Activated naive CD8-positive, alpha-beta T cell treated with anti-CD3 and anti-CD28 coated beads, Interleukin-2, amount 50 U/mL, for 24 hours (primary cell): ENCODE measurements around the gene NT5C2.
"Not testable (repeated sequence)": the region's sequence is repeated elsewhere in the genome, so short reads cannot be mapped to it uniquely, and the experiment has no call there.

ENCODE experiments used
- ATAC-seq: fragments of 150-1000 bp; cut with Tn5 transposase; one replicate; pipeline ENCODE4 v1.10.0; 2021
- DNase-seq: peaks from one replicate; pipeline ENCODE4 v3.0.0; 2021
- H3K27ac Mint-ChIP-seq: one replicate; pipeline ENCODE4 v1.8.0; 2021; ENCODE audit warnings: mild to moderate bottlenecking, mixed read lengths
- H3K27me3 Mint-ChIP-seq: one replicate; pipeline ENCODE4 v1.8.0; 2021; ENCODE audit warnings: mixed read lengths
- H3K36me3 Mint-ChIP-seq: one replicate; pipeline ENCODE4 v1.8.0; 2021; ENCODE audit warnings: low read depth, mixed read lengths
- H3K4me1 Mint-ChIP-seq: one replicate; pipeline ENCODE4 v1.8.0; 2021; ENCODE audit warnings: mixed read lengths
- H3K4me3 Mint-ChIP-seq: one replicate; pipeline ENCODE4 v1.8.0; 2021; ENCODE audit warnings: mild to moderate bottlenecking, moderate library complexity, mixed read lengths
- H3K9me3 Mint-ChIP-seq: one replicate; pipeline ENCODE4 v1.8.0; 2021; ENCODE audit warnings: mixed read lengths

The NT5C2 gene

GRCh38 chr10:103191198-103191597 lies 1.9 kb downstream of the NT5C2 start:
- H3K27me3 Mint-ChIP-seq, ATAC-seq, H3K9me3 Mint-ChIP-seq, DNase-seq, H3K27ac Mint-ChIP-seq: not testable (repeated sequence)
- H3K4me1 Mint-ChIP-seq: peaks cover 45% of the 10 kb centered on the region
- peak overlapping the region; percentile 97 for H3K4me3 Mint-ChIP-seq
- peaks cover 14% of the 10 kb centered on the region for H3K36me3 Mint-ChIP-seq

DNA sequence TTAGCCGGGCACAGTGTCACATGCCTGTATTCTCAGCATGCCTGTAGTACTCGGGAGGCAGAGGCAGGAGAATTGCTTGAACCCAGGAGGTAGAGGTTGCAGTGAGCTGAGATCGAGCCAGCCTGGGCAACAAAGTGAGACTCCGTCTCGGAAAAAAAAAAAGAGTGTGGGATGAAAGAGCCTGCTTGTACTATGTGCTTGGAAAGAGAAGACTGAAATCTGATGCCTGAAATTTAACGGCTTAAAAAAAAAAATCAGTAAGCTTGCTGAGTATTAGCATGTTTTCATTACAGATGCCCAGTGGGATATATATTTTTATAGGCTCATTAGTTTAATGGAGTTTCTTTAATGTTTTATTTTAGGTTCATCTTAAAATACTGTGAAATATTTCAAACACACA lies 4.2 kb downstream of the NT5C2 start:
- no peak overlapping the region for H3K27ac Mint-ChIP-seq
- H3K4me1 Mint-ChIP-seq: peaks cover 63% of the 10 kb centered on the region
- peaks cover 14% of the 10 kb centered on the region for H3K36me3 Mint-ChIP-seq
- H3K9me3 Mint-ChIP-seq: no peaks in the 10 kb centered on the region
- no peak for DNase-seq
- no peak for ATAC-seq
- H3K4me3 Mint-ChIP-seq: no peak overlapping the region
- H3K27me3 Mint-ChIP-seq: no peaks in the 10 kb centered on the region

- Mint-ChIP-seq H3K27ac (no peak overlapping the region), H3K27me3 (no peaks in the 10 kb centered on the region), H3K36me3 (peaks cover 14% of the 10 kb centered on the region), H3K4me3 (no peak overlapping the region), H3K4me1 (peaks cover 63% of the 10 kb centered on the region), H3K9me3 (no peaks in the 10 kb centered on the region)
- ATAC-seq: no peak
- no peak for DNase-seq
These were observed 6.9 kb downstream of the NT5C2 start for GRCh38 chr10:103186128-103186527.

- ATAC-seq: no peak
- no peaks in the 10 kb centered on the region for H3K27me3 Mint-ChIP-seq
- DNase-seq: no peak
- H3K27ac Mint-ChIP-seq: no peak overlapping the region
- H3K4me3 Mint-ChIP-seq: no peak overlapping the region
- no peaks in the 10 kb centered on the region for H3K9me3 Mint-ChIP-seq
- peaks cover 57% of the 10 kb centered on the region for H3K4me1 Mint-ChIP-seq
- H3K36me3 Mint-ChIP-seq: peaks cover 16% of the 10 kb centered on the region
These were observed 8.5 kb downstream of the NT5C2 start for GRCh38 chr10:103184615-103185014.

DNA sequence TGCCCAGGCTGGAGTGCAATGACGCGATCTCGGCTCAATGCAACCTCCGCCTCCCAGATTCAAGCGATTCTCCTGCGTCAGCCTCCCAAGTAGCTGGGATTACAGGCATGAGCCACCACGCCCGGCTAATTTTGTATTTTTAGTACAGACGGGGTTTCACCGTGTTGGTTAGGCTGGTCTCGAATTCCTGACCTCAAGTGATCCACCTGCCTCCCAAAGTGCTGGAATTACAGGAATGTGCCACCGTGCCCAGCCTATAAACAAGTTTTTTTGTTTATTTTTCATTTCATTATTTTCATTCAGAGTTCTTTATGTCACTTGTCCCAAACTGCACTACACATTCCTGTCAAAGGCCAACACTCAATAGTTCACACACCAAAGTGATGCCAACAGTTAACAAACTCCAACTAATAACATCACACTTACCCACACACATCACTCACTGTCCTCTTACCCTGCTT lies 9.1 kb downstream of the NT5C2 start:
- not testable (repeated sequence) for ATAC-seq, H3K27me3 Mint-ChIP-seq, H3K9me3 Mint-ChIP-seq, DNase-seq, H3K27ac Mint-ChIP-seq, H3K4me3 Mint-ChIP-seq
- Mint-ChIP-seq H3K4me1 (peaks cover 57% of the 10 kb centered on the region), H3K36me3 (peaks cover 16% of the 10 kb centered on the region)

DNA sequence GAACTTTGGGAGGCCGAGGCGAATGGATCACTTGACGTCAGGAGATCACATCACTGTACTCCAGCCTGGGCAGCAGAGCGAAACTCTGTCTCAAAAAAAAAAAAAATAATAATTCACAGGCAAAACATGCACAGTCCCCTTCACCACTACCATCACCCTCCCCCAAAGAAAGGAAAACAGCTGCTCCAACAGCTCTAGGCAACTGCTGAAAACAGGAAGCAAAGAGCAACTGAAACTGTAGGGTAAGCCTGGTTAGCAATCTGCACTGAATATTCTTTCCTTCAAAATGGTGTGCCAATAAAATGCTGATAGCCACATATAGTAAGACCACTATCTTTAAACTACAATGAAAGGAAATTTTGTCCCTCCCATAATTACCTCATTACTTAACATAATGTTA lies 11.8 kb downstream of the NT5C2 start:
- H3K9me3 Mint-ChIP-seq: no peaks in the 10 kb centered on the region
- DNase-seq (no peak), ATAC-seq (no peak)
- peaks cover 48% of the 10 kb centered on the region for H3K4me1 Mint-ChIP-seq
- H3K4me3 Mint-ChIP-seq: no peak overlapping the region
- no peaks in the 10 kb centered on the region for H3K27me3 Mint-ChIP-seq
- no peak overlapping the region for H3K27ac Mint-ChIP-seq
- H3K36me3 Mint-ChIP-seq: peaks cover 13% of the 10 kb centered on the region

- no peak overlapping the region for H3K27ac Mint-ChIP-seq
- no peaks in the 10 kb centered on the region for H3K9me3 Mint-ChIP-seq
- peaks cover 41% of the 10 kb centered on the region for H3K4me1 Mint-ChIP-seq
- ATAC-seq (no peak), DNase-seq (no peak)
- H3K27me3 Mint-ChIP-seq: no peaks in the 10 kb centered on the region
- H3K4me3 Mint-ChIP-seq: no peak overlapping the region
- peaks cover 13% of the 10 kb centered on the region for H3K36me3 Mint-ChIP-seq
These were observed 12.6 kb downstream of the NT5C2 start for GRCh38 chr10:103180491-103180890.

GRCh38 chr10:103177123-103177522 lies 15.9 kb downstream of the NT5C2 start:
- no peak overlapping the region for H3K4me3 Mint-ChIP-seq
- no peak overlapping the region for H3K27ac Mint-ChIP-seq
- ATAC-seq: no peak
- DNase-seq: no peak
- peaks cover 18% of the 10 kb centered on the region for H3K36me3 Mint-ChIP-seq
- H3K4me1 Mint-ChIP-seq: peaks cover 19% of the 10 kb centered on the region
- no peaks in the 10 kb centered on the region for H3K27me3 Mint-ChIP-seq
- no peaks in the 10 kb centered on the region for H3K9me3 Mint-ChIP-seq

GRCh38 chr10:103175580-103176285 lies 17.3 kb downstream of the NT5C2 start:
- Mint-ChIP-seq H3K4me3 (no peak overlapping the region), H3K27ac (no peak overlapping the region), H3K4me1 (peaks cover 6% of the 10 kb centered on the region), H3K9me3 (no peaks in the 10 kb centered on the region), H3K36me3 (peaks cover 21% of the 10 kb centered on the region), H3K27me3 (no peaks in the 10 kb centered on the region)
- no peak for DNase-seq
- no peak for ATAC-seq

GRCh38 chr10:103174324-103174723 lies 18.7 kb downstream of the NT5C2 start:
- H3K9me3 Mint-ChIP-seq, H3K4me1 Mint-ChIP-seq, H3K27ac Mint-ChIP-seq, DNase-seq, ATAC-seq, H3K4me3 Mint-ChIP-seq, H3K27me3 Mint-ChIP-seq: not testable (repeated sequence)
- H3K36me3 Mint-ChIP-seq: peaks cover 18% of the 10 kb centered on the region

- H3K4me1 Mint-ChIP-seq: no peaks in the 10 kb centered on the region
- no peak overlapping the region for H3K27ac Mint-ChIP-seq
- H3K27me3 Mint-ChIP-seq: no peaks in the 10 kb centered on the region
- no peak for DNase-seq
- no peak overlapping the region for H3K4me3 Mint-ChIP-seq
- peaks cover 27% of the 10 kb centered on the region for H3K36me3 Mint-ChIP-seq
- H3K9me3 Mint-ChIP-seq: no peaks in the 10 kb centered on the region
- ATAC-seq: no peak
These were observed 21.8 kb downstream of the NT5C2 start for GRCh38 chr10:103171278-103171677.

GRCh38 chr10:103168438-103168837 lies 24.6 kb downstream of the NT5C2 start:
- Mint-ChIP-seq H3K27ac (no peak overlapping the region), H3K9me3 (peaks cover 5% of the 10 kb centered on the region), H3K36me3 (peaks cover 38% of the 10 kb centered on the region), H3K4me1 (no peaks in the 10 kb centered on the region), H3K27me3 (no peaks in the 10 kb centered on the region), H3K4me3 (no peak overlapping the region)
- no peak for ATAC-seq
- no peak for DNase-seq

DNA sequence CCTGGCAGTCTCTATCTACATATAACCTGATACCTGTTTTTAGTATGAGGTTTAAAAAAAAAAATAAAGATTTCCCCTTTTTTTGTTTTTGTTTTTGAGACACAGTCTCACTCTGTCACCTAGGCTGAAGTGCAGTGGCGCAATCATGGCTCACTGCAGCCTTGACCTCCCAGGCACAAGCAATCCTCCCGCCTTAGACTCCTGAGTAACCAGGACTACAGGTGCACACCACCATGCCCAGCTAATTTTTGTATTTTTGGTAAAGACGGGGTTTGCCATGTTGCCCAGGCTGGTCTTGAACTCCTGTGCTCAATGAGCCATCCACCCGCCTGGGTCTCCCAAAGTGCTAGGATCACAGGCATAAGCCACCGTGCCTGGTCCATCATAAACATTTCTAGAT lies 25.5 kb downstream of the NT5C2 start:
- not testable (repeated sequence) for H3K27ac Mint-ChIP-seq, ATAC-seq, H3K4me1 Mint-ChIP-seq, H3K4me3 Mint-ChIP-seq, H3K27me3 Mint-ChIP-seq, DNase-seq, H3K9me3 Mint-ChIP-seq
- peaks cover 40% of the 10 kb centered on the region for H3K36me3 Mint-ChIP-seq

- no peak for DNase-seq
- H3K27ac Mint-ChIP-seq: no peak overlapping the region
- no peak overlapping the region for H3K4me3 Mint-ChIP-seq
- H3K27me3 Mint-ChIP-seq: no peaks in the 10 kb centered on the region
- H3K4me1 Mint-ChIP-seq: no peaks in the 10 kb centered on the region
- peaks cover 45% of the 10 kb centered on the region for H3K36me3 Mint-ChIP-seq
- ATAC-seq: no peak
- H3K9me3 Mint-ChIP-seq: peaks cover 8% of the 10 kb centered on the region
These were observed 26.5 kb downstream of the NT5C2 start for GRCh38 chr10:103166523-103166922.

GRCh38 chr10:103163766-103164403 lies 29.2 kb downstream of the NT5C2 start:
- not testable (repeated sequence) for H3K27me3 Mint-ChIP-seq, H3K9me3 Mint-ChIP-seq, H3K4me3 Mint-ChIP-seq, H3K4me1 Mint-ChIP-seq, DNase-seq, ATAC-seq, H3K27ac Mint-ChIP-seq
- H3K36me3 Mint-ChIP-seq: peaks cover 45% of the 10 kb centered on the region
